Measurements from ENCODE around the gene TEK. TPM values are rescaled to one million over a fixed set of nuclear protein-coding genes. Genes with fewer than 3 reads are reported as not detected.

The TEK gene
- polyA plus RNA-seq, 4 donors, result 0.22 to 11.3 (median 4.6) TPM

DNA sequence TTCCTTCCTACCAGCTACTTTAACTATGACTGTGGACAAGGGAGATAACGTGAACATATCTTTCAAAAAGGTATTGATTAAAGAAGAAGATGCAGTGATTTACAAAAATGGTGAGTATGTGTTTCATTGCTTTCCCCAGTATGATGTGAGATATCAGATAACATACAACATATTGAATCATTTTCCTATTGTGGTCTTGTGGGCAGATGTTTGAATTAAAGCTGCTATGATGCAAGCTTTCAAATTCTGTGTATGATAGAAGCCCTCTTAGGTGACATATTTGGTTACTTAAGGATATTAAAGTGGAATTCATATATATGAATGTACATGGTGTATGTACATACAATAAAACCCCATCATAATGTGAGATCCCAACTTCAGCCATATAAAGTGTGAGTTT, 59.5 kb downstream of the TEK start:
- no peaks in the 10 kb centered on the region for H3K4me1 ChIP-seq (ENCODE audit: control insufficient read depth in 3 of 3, insufficient read depth in 2 of 3, low read depth in 1 of 3, low read length in 2 of 3)
- WGBS, 3 donors, result 58 to 72% (median 69%) methylated on average over 1 of the region's 1 CpG
- FAIRE-seq, result no peak

DNA sequence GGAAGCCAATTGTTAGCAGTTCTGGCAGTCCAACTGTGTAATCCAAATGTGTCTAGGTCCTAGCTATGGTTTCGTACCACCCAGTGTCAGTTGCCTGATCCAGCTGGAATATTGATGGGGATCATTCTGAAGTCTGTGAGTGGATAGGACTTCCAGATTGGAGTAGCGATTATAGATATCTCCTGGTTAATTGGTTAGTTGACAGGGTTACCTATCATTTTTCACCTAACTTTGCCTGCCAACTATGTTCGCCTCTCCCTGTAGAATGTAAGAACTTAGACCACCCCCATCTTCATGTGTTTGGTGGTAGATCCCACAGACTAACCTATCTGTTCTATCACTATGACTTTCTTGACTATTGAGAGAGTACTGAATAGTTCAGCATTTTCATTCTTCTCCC, 59.9 kb downstream of the TEK start:
- 92 to 95% (median 94%) methylated on average over 3 of the region's 3 CpGs for WGBS, 3 donors
- Histone ChIP-seq H3K4me3 (ENCODE audit: low read depth in 1 of 3, low read length in 3 of 3) (no peak overlapping the region), H3K9me3 (ENCODE audit: control insufficient read depth in 2 of 2, insufficient read depth in 1 of 2, low read depth in 1 of 2, low read length in 1 of 2) (no peaks in the 10 kb centered on the region), H3K36me3 (ENCODE audit: control insufficient read depth in 3 of 3, insufficient read depth in 2 of 3, low read depth in 1 of 3, low read length in 3 of 3) (peaks cover 0 to 2% (median 0%) of the 10 kb centered on the region in 3 donors), H3K27ac (ENCODE audit: low read depth in 1 of 3, low read length in 2 of 3) (no peak overlapping the region), H3K27me3 (ENCODE audit: control insufficient read depth in 3 of 3, insufficient read depth in 3 of 3, low read length in 3 of 3) (no peaks in the 10 kb centered on the region), H3K4me1 (ENCODE audit: control insufficient read depth in 3 of 3, insufficient read depth in 2 of 3, low read depth in 1 of 3, low read length in 2 of 3) (no peaks in the 10 kb centered on the region)
- no peak for DNase-seq
- no peak for FAIRE-seq

More for the DNA sequence above, 59.5 kb downstream of the TEK start:
- Histone ChIP-seq H3K27ac (ENCODE audit: low read depth in 1 of 3, low read length in 2 of 3) (no peak overlapping the region), H3K36me3 (ENCODE audit: control insufficient read depth in 3 of 3, insufficient read depth in 2 of 3, low read depth in 1 of 3, low read length in 3 of 3) (peaks cover 0 to 2% (median 0%) of the 10 kb centered on the region in 3 donors), H3K27me3 (ENCODE audit: control insufficient read depth in 3 of 3, insufficient read depth in 3 of 3, low read length in 3 of 3) (no peaks in the 10 kb centered on the region), H3K9me3 (ENCODE audit: control insufficient read depth in 2 of 2, insufficient read depth in 1 of 2, low read depth in 1 of 2, low read length in 1 of 2) (no peaks in the 10 kb centered on the region), H3K4me3 (ENCODE audit: low read depth in 1 of 3, low read length in 3 of 3) (no peak overlapping the region)
- no peak for DNase-seq

DNA sequence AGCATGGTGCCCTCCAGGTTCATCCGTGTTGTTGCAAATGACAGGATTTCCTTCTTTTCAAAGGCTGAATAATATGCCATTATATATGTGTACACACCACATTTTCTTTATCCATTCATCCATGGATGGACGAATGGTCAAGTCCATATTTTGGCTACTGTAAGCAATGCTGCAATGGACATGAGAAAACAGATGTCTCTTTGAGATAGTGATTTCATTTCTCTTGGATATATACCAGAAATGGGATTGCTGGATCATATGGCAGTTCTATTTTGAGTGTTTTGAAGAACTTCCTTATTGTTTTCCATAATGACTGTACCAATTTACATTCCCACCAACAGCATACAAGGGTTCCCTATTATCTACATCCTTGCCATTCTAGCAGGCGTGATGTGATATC, 67.9 kb downstream of the TEK start:
- Histone ChIP-seq H3K27ac (ENCODE audit: low read depth in 1 of 3, low read length in 2 of 3) (no peak overlapping the region), H3K4me3 (ENCODE audit: low read depth in 1 of 3, low read length in 3 of 3) (no peak overlapping the region), H3K27me3 (ENCODE audit: control insufficient read depth in 3 of 3, insufficient read depth in 3 of 3, low read length in 3 of 3) (no peaks in the 10 kb centered on the region), H3K9me3 (ENCODE audit: control insufficient read depth in 2 of 2, insufficient read depth in 1 of 2, low read depth in 1 of 2, low read length in 1 of 2) (peaks cover 0 to 2% of the 10 kb centered on the region in 2 donors), H3K4me1 (ENCODE audit: control insufficient read depth in 3 of 3, insufficient read depth in 2 of 3, low read depth in 1 of 3, low read length in 2 of 3) (no peaks in the 10 kb centered on the region), H3K36me3 (ENCODE audit: control insufficient read depth in 3 of 3, insufficient read depth in 2 of 3, low read depth in 1 of 3, low read length in 3 of 3) (no peaks in the 10 kb centered on the region)
- DNase-seq (no peak), FAIRE-seq (no peak)
- 82 to 87% (median 82%) methylated on average over 3 of the region's 3 CpGs for WGBS, 3 donors

DNA sequence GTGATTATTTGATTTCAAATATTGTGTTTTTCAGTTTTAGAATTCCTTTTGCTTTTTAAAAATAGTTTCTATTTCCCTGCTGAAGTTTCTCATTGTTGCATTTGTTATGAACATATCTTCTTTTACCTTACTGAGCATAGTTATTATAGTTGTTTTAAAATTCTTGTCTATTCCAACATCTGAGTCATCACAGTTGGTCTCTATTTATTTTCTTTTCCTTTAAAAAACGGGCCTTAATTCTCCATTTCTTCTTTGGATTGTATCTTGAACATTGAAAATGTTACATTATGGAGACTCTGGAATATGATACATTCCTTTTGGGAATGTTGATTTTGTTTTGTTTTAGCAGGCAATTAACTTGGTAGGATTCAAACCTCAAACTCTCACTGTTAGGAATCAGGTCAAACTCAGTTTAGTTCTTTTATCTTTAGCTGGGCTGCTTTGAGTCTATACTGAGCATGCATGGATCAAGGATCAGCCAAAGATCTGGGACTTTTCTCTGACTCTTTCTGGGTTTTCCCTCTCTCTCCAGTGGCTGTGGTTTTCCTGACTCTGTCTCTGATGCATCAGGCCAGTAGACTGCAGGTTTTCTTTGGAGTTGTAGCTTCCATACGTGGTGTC, 70.3 kb downstream of the TEK start:
- H3K36me3 ChIP-seq (ENCODE audit: control insufficient read depth in 3 of 3, insufficient read depth in 2 of 3, low read depth in 1 of 3, low read length in 3 of 3), result no peaks in the 10 kb centered on the region
- no peak for DNase-seq
- peaks cover 0 to 2% of the 10 kb centered on the region in 2 donors for H3K9me3 ChIP-seq (ENCODE audit: control insufficient read depth in 2 of 2, insufficient read depth in 1 of 2, low read depth in 1 of 2, low read length in 1 of 2)
- H3K27me3 ChIP-seq (ENCODE audit: control insufficient read depth in 3 of 3, insufficient read depth in 3 of 3, low read length in 3 of 3), result no peaks in the 10 kb centered on the region
- no peaks in the 10 kb centered on the region for H3K4me1 ChIP-seq (ENCODE audit: control insufficient read depth in 3 of 3, insufficient read depth in 2 of 3, low read depth in 1 of 3, low read length in 2 of 3)
- no peak overlapping the region for H3K27ac ChIP-seq (ENCODE audit: low read depth in 1 of 3, low read length in 2 of 3)
- FAIRE-seq, result no peak
- 61 to 68% (median 67%) methylated on average over 2 of the region's 2 CpGs for WGBS, 3 donors
- no peak overlapping the region for H3K4me3 ChIP-seq (ENCODE audit: low read depth in 1 of 3, low read length in 3 of 3)

DNA sequence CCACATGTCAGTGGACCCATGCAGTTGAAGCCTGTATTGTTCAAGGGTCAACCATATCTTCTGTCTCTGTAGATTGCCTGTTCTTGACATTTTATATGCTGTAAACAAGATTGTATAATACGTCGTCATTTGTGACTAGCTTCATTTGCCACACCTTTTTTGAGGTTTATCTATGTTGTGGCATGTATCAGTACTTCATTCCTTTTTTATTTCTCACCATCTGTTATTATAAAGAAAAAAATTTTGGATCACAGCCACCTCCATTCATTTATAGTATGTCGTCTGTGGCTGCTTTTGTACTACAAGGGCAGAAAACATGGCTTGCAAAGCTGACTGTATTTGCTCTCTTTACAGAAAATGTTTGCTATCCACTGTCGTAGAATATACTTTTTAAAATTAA, 72.4 kb downstream of the TEK start:
- H3K9me3 ChIP-seq (ENCODE audit: control insufficient read depth in 2 of 2, insufficient read depth in 1 of 2, low read depth in 1 of 2, low read length in 1 of 2), result peaks cover 0 to 2% of the 10 kb centered on the region in 2 donors
- DNase-seq (no peak), FAIRE-seq (no peak)
- no peaks in the 10 kb centered on the region for H3K36me3 ChIP-seq (ENCODE audit: control insufficient read depth in 3 of 3, insufficient read depth in 2 of 3, low read depth in 1 of 3, low read length in 3 of 3)
- H3K4me1 ChIP-seq (ENCODE audit: control insufficient read depth in 3 of 3, insufficient read depth in 2 of 3, low read depth in 1 of 3, low read length in 2 of 3), result no peaks in the 10 kb centered on the region
- H3K4me3 ChIP-seq (ENCODE audit: low read depth in 1 of 3, low read length in 3 of 3), result no peak overlapping the region
- H3K27ac ChIP-seq (ENCODE audit: low read depth in 1 of 3, low read length in 2 of 3), result no peak overlapping the region
- no peaks in the 10 kb centered on the region for H3K27me3 ChIP-seq (ENCODE audit: control insufficient read depth in 3 of 3, insufficient read depth in 3 of 3, low read length in 3 of 3)
- WGBS, 3 donors, result 34 to 55% (median 49%) methylated on average over 4 of the region's 4 CpGs

DNA sequence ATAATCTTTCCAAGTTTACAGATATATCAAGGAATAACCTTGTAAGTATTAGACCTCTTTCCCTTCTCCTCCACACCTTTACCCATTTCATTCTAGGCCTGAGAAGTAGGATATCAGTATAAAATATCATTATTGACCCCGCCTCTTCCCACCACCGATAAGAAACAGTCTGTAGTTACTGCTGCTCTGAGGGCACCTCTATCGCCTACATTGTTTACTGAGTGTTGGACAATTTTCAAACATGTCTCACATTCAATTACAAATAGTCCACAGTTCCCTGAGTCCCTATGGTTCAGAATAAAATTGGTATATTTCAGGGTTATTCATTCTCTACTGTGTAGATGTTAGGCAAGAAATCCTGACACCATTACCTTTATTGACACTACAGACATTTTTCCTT, 73.4 kb downstream of the TEK start:
- H3K27ac ChIP-seq (ENCODE audit: low read depth in 1 of 3, low read length in 2 of 3), result no peak overlapping the region
- no peak overlapping the region for H3K4me3 ChIP-seq (ENCODE audit: low read depth in 1 of 3, low read length in 3 of 3)
- FAIRE-seq, result no peak
- no peaks in the 10 kb centered on the region for H3K36me3 ChIP-seq (ENCODE audit: control insufficient read depth in 3 of 3, insufficient read depth in 2 of 3, low read depth in 1 of 3, low read length in 3 of 3)
- H3K9me3 ChIP-seq (ENCODE audit: control insufficient read depth in 2 of 2, insufficient read depth in 1 of 2, low read depth in 1 of 2, low read length in 1 of 2), result peaks cover 0 to 2% of the 10 kb centered on the region in 2 donors
- no peak for DNase-seq
- H3K4me1 ChIP-seq (ENCODE audit: control insufficient read depth in 3 of 3, insufficient read depth in 2 of 3, low read depth in 1 of 3, low read length in 2 of 3), result no peaks in the 10 kb centered on the region
- H3K27me3 ChIP-seq (ENCODE audit: control insufficient read depth in 3 of 3, insufficient read depth in 3 of 3, low read length in 3 of 3), result no peaks in the 10 kb centered on the region
- 12 to 47% (median 29%) methylated on average over 3 of the region's 3 CpGs for WGBS, 3 donors

DNA sequence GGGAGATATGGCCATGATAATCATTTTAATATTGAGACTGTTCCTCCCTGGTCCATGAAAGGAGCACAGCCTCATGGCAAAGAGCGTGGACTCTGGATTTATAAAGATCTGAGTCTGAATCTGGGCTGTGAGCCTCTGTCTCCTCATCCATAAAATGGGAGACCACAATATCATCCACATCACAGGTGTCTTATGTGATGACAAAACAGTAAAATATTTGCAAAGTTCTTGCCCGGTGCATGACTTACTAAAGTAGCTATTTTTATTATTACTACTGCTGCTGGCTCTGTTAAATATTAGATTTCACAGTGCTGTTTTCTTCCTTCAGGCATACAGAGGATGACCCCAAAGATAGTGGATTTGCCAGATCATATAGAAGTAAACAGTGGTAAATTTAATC, 74.1 kb downstream of the TEK start:
- no peak overlapping the region for H3K4me3 ChIP-seq (ENCODE audit: low read depth in 1 of 3, low read length in 3 of 3)
- FAIRE-seq (no peak), DNase-seq (no peak)
- H3K36me3 ChIP-seq (ENCODE audit: control insufficient read depth in 3 of 3, insufficient read depth in 2 of 3, low read depth in 1 of 3, low read length in 3 of 3), result no peaks in the 10 kb centered on the region
- WGBS, 3 donors, result 86 to 95% (median 94%) methylated on average over 2 of the region's 2 CpGs
- H3K4me1 ChIP-seq (ENCODE audit: control insufficient read depth in 3 of 3, insufficient read depth in 2 of 3, low read depth in 1 of 3, low read length in 2 of 3), result no peaks in the 10 kb centered on the region
- H3K27ac ChIP-seq (ENCODE audit: low read depth in 1 of 3, low read length in 2 of 3), result no peak overlapping the region
- no peaks in the 10 kb centered on the region for H3K27me3 ChIP-seq (ENCODE audit: control insufficient read depth in 3 of 3, insufficient read depth in 3 of 3, low read length in 3 of 3)
- H3K9me3 ChIP-seq (ENCODE audit: control insufficient read depth in 2 of 2, insufficient read depth in 1 of 2, low read depth in 1 of 2, low read length in 1 of 2), result no peaks in the 10 kb centered on the region

DNA sequence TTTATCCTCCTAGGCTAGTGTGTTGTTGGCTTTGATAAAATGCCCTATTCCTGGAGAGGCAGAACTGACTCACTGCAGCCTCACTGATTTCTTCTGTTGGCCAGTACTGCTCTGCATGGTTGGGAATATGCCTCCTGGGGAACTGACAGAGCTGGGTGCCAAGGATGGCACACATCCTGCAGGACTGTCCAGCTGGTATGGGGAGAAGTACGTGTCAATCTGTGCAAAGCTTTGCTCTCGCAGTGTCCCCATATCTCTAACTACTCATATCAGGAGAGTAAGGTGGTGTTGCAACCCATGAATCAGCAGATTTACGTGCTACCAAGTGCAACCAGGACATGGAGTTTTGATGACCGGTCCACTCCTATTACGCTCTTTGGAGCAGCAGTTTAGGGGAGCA, 74.7 kb downstream of the TEK start:
- Histone ChIP-seq H3K4me1 (ENCODE audit: control insufficient read depth in 3 of 3, insufficient read depth in 2 of 3, low read depth in 1 of 3, low read length in 2 of 3) (no peaks in the 10 kb centered on the region), H3K27me3 (ENCODE audit: control insufficient read depth in 3 of 3, insufficient read depth in 3 of 3, low read length in 3 of 3) (no peaks in the 10 kb centered on the region), H3K36me3 (ENCODE audit: control insufficient read depth in 3 of 3, insufficient read depth in 2 of 3, low read depth in 1 of 3, low read length in 3 of 3) (no peaks in the 10 kb centered on the region), H3K9me3 (ENCODE audit: control insufficient read depth in 2 of 2, insufficient read depth in 1 of 2, low read depth in 1 of 2, low read length in 1 of 2) (no peaks in the 10 kb centered on the region), H3K4me3 (ENCODE audit: low read depth in 1 of 3, low read length in 3 of 3) (no peak overlapping the region), H3K27ac (ENCODE audit: low read depth in 1 of 3, low read length in 2 of 3) (no peak overlapping the region)
- FAIRE-seq, result no peak
- DNase-seq, result no peak
- WGBS, 3 donors, result 70 to 86% (median 82%) methylated on average over 5 of the region's 5 CpGs
